C1 segment of cervical spinal cord (tissue), 14 donors: ENCODE results near the gene ANKRD13A.
"Not testable (repeated sequence)": the region's sequence is repeated elsewhere in the genome, so short reads cannot be mapped to it uniquely, and the experiment has no call there.

Experiments
- DNase-seq, 14 donors: peaks; one replicate each; lab custom pipeline; 2025; lab: John Stamatoyannopoulos, UW

ANKRD13A gene

DNA sequence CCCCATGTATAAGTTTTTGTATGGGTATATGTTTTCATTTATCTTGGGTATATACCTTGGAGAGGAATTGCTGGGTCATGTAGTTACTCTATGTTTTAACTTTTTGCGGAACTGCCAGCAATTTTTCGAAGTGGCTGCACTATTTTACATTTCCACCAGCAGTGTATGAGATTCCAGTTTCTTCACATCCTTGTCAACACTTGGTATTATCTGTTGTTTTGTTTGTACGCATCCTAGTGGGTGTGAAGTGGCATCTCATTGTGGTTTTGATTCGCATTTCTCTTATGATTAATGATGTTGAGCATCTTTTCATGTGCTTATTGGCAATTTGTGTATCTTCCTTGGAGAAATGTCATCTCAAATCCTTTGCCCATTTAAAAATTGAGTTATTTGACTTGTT lies 6.9 kb downstream of the ANKRD13A start:
- no peak for DNase-seq

- DNase-seq: no peak
Measured at GRCh38 chr12:110007881-110008280, 8.7 kb downstream of the ANKRD13A start.

- DNase-seq: not testable (repeated sequence)
Measured at GRCh38 chr12:110008681-110009398, 9.6 kb downstream of the ANKRD13A start.

DNA sequence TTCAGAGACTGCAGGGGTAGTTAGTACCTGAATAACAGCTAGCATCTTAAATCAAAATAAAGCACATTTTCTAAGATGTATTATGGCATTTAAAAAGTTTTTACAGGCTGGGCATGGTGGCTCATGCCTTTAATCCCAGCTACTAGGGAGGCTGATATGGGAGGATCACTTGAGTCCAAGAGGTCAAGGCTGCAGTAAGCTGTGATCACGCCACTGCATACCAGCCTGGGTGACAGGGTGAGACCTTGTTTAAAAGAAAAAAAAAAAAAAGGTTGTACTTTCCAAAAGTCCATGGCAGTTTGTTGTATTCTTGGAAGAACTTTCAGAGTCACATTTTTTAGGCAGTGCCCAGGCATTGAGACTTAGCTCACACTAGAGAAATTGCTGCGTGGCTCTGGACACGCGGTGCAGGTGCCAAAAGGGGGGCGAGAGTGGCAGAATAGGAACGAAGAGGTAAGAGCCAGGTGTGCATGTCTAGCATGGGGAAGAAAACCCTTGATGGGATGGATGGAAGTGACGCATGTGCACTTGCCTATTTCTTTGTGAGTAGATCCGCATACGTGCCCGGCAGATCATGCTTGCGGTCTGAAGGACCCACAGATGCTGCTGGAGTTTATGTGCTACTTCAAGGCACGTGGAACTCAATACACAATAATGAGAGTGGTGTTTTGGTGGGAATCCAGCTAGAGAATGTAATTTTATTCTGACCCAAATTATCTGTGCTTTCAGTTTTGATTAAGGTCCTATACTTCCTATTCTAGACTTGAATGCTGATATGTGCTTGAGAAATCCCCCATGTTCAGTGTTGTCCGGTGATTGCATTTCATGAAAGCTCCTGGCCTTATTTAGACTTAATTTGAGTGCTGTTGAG lies 11.9 kb downstream of the ANKRD13A start:
- DNase-seq: no peak

- DNase-seq: no peak
Measured at GRCh38 chr12:110012137-110012536, 12.9 kb downstream of the ANKRD13A start.

GRCh38 chr12:110012659-110013058 lies 13.4 kb downstream of the ANKRD13A start:
- no peak for DNase-seq

DNA sequence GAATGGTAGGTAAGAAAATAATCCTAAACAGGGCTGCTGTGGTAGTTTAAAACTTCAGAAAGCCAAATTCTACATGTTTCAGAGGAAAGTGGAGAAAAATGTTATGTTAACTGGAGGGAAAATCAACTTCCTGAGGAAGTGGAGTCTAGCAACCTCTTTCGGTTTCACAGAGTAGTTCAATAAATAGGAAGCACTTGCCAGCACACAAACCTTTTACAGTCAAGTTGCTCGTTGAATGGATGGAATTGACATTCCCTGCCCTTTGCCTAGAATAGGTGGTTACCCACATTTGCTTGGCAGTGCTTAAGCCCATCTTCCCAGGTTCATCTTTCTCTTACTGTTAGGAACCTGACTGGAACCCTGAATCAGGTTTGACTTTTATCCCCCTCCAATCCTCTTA lies 15.9 kb downstream of the ANKRD13A start:
- no peak for DNase-seq

- no peak for DNase-seq
Measured at GRCh38 chr12:110020956-110021355, 21.7 kb downstream of the ANKRD13A start.

DNA sequence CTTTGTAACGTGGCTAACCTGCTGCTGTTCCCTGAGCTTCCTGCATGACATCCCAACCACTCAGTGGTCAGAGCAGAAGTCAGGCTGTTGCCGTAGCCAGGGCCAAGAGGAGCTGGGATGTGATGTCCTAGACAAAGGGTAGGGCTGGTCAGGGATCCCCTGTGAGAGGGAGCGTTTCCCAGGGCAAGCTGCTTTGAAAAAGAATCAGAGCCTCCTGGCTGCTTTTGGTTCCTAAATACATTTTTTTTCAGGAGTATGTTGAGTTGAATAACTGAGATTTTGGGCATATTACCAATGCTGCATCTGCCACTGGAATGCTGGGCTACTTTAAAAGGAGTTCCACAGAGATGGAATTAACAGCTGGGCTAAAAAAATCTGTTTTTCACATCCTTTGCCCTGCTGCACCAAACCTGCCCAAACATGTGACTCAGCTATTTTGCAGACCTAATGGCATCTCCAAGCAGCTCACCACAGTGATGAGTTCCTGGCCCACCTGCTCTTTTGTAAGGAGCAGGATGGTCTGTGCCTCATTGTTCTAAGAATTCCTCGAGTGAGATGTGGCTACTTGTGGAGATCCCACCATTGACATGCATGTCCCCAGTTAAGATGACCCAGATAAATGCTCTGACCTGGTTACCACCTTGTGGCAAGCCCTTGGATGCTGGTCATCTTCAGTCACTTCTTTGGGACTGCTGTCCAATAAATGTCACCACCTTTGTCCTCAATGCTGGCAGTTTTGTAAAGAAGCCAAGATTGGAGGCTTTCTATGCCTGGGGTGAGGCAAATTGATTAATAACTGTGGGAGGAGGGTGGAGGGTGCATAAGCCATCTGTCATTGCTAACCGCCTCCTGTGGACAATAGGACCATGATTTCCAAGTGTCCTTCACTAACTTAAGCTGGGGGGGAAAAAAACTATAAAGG lies 24.1 kb downstream of the ANKRD13A start:
- DNase-seq: peak in 2 of 14 donors; percentile 5 to 42

GRCh38 chr12:110024051-110024450 lies 24.8 kb downstream of the ANKRD13A start:
- DNase-seq: no peak

DNA sequence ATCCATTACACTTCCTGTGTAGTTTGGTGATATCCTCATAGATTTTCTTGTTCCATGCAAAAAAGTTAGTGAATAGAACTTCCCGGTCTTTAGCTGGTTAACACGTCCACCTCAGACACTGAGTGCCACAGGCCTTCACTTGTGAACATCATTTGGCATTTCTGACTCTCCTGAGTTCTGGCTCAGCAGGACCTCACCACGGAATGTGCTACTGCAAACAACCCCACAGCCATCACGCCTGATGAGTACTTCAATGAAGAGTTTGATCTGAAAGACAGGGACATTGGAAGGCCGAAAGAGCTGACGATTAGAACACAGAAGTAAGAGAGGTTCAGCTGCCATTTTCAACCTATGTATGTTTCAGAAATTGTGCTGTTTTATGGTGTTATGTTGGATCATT lies 29.1 kb downstream of the ANKRD13A start:
- DNase-seq: no peak

GRCh38 chr12:110029290-110029815 lies 30.1 kb downstream of the ANKRD13A start:
- no peak for DNase-seq

DNA sequence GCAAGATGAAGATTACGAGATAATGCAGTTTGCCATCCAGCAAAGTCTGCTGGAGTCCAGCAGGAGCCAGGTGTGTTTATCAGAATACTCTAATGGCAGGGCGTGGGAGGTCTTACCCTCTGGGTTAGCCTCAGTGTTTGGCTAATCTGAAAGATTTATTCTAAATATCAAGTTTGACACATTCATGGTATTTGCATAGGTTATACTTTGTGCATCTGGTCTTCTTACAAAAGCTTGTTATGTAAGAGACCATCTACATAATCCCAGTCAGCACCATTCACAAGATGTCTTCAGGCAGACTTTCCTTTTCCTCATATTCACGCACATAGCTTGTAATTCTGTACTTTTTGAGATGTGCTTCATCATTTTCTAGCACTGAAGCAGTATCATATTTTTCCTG lies 34.7 kb downstream of the ANKRD13A start:
- no peak for DNase-seq

DNA sequence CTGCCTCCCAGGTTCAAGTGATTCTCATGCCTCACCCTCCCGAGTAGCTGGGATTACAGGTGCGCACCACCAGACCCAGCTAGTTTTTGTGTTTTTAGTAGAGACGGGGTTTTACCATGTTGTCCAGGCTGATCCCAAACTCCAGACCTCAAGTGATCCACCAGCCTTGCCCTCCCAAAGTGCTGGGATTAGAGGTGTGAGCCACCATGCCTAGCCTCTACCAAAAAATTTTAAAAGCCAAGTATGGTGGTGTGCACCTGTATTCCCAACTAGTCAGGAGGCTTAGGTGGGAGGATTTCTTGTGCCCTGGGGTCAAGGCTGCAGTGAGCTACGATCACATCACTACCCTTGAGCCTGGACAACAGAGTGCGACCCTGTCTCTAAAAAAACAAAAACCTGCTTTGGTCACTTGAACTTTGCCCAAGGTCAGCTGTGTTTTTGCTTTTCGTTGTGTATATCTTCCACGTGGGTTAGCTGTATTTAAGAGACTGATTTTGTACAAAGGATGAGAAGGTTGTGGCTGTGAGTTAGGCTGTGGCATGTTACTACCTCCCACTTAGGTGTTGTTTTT lies 36.4 kb downstream of the ANKRD13A start:
- no peak for DNase-seq

DNA sequence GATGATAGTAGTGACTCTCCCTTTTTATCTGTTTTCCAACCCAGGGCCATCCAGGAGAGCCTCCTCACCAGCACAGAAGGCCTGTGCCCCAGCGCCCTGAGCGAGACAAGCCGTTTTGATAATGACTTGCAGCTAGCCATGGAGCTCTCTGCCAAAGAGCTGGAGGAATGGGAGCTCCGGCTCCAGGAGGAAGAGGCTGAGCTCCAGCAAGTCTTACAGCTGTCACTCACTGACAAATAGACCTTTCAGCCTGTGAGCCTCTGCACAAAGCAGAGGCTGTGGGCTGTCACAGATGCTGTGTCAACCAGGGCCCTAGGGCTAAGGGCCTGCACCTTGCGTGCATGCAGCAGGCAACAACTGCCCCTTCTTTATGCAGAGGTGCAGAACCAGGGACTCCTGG lies 38.1 kb downstream of the ANKRD13A start:
- DNase-seq: peak in 8 of 14 donors; percentile 4 to 45 (median 30)

DNA sequence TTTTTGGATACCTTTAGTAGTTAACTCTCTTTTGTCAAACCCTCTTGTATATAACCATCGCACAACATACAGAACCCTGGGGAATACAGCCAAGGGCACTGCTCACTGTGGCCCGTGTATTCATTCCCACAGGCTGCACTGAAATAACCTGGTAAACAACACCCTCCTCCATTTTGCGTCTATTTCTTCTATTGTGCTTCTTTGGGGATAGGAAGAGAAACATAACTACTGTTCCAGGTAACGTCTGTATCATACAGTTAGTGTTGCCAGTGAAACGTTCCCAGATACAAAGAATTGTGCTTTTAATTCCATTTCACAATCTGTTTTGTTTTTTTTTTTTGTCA lies 39.5 kb downstream of the ANKRD13A start:
- DNase-seq: no peak

GRCh38 chr12:110039085-110039807 lies 40.0 kb downstream of the ANKRD13A start:
- DNase-seq: no peak

- DNase-seq: no peak
Measured at GRCh38 chr12:110042264-110042663, 43.0 kb downstream of the ANKRD13A start.

- no peak for DNase-seq
Measured at GRCh38 chr12:110046451-110047187, 47.4 kb downstream of the ANKRD13A start.
